HepG2 (cell line): ENCODE data around the gene FAF2. TPM values are rescaled to one million over a fixed set of nuclear protein-coding genes. Genes with fewer than 3 reads are reported as not detected.

ENCODE experiments used
- ARID5B ChIP-seq: IDR thresholded peaks from 2 replicates; pipeline ENCODE4 v1.4.0; 2020; ENCODE audit warnings: mild to moderate bottlenecking, missing genetic modification reagents
- ARNT2 ChIP-seq: sonication (generic); formaldehyde crosslinking; IDR thresholded peaks from 2 replicates; pipeline ENCODE4 v1.8.0; 2022; ENCODE audit warnings: mild to moderate bottlenecking, low read depth, missing genetic modification reagents, moderate library complexity
- CCDC6 ChIP-seq: sonication (generic); formaldehyde crosslinking; IDR thresholded peaks from 2 replicates; pipeline ENCODE4 v1.8.1; 2022; ENCODE audit warnings: mild to moderate bottlenecking, missing genetic modification reagents, moderate library complexity
- GABPB1 ChIP-seq: IDR thresholded peaks from 2 replicates; pipeline ENCODE4 v1.6.1; 2016; ENCODE audit warnings: mild to moderate bottlenecking, missing genetic modification reagents, moderate library complexity, missing compliant biosample characterization
- HBP1 ChIP-seq: IDR thresholded peaks from 2 replicates; pipeline ENCODE4 v1.6.1; 2016; ENCODE audit warnings: low read depth, control low read depth
- HMG20A ChIP-seq: IDR thresholded peaks from 2 replicates; pipeline ENCODE4 v1.6.1; 2016; ENCODE audit warnings: borderline replicate concordance
- HNF1B ChIP-seq: sonication (generic); formaldehyde crosslinking; IDR thresholded peaks from 2 replicates; pipeline ENCODE4 v1.5.1; 2020; ENCODE audit warnings: mild to moderate bottlenecking, moderate library complexity, missing genetic modification reagents
- KMT2A ChIP-seq: sonication (generic); formaldehyde crosslinking; IDR thresholded peaks from 2 replicates; pipeline ENCODE4 v1.4.0; 2020; ENCODE audit warnings: missing genetic modification reagents
- MAZ ChIP-seq, 2 experiments: sonication (generic) in 1 of 2; formaldehyde crosslinking in 1 of 2; IDR thresholded peaks; 2 replicates each; pipeline versions ENCODE4 v1.5.0 to v1.6.1; 2012 to 2020; ENCODE audit warnings: low read depth in 2 of 2, mild to moderate bottlenecking in 2 of 2, borderline replicate concordance in 1 of 2, improper control_type of control experiment in 1 of 2, low read length in 1 of 2, missing genetic modification reagents in 1 of 2, moderate library complexity in 1 of 2
- PHF20 ChIP-seq: sonication (generic); formaldehyde crosslinking; IDR thresholded peaks from 2 replicates; pipeline ENCODE4 v1.5.0; 2020; ENCODE audit warnings: mild to moderate bottlenecking, missing genetic modification reagents
- POLR2A ChIP-seq, 2 experiments: IDR thresholded peaks; 2 replicates each; pipeline ENCODE4 v1.6.1; 2011; ENCODE audit warnings: low read depth in 2 of 2, low read length in 2 of 2, mild to moderate bottlenecking in 1 of 2, moderate library complexity in 1 of 2; ENCODE audit not compliant: insufficient read depth in 1 of 2
- RAD21 ChIP-seq: fragments of 450-650 bp; formaldehyde crosslinking; IDR thresholded peaks from 2 replicates; pipeline ENCODE4 v1.5.0; 2020; ENCODE audit warnings: mild to moderate bottlenecking
- SMAD3 ChIP-seq: sonication (generic); formaldehyde crosslinking; IDR thresholded peaks from 2 replicates; pipeline ENCODE4 v1.4.0; 2020; ENCODE audit warnings: missing genetic modification reagents
- SP4 ChIP-seq: sonication (generic); formaldehyde crosslinking; IDR thresholded peaks from 2 replicates; pipeline ENCODE4 v1.8.1; 2023; ENCODE audit warnings: mild to moderate bottlenecking, missing genetic modification reagents
- TP53 ChIP-seq: sonication (generic); formaldehyde crosslinking; conservative IDR thresholded peaks from 2 replicates; pipeline ENCODE4 v1.4.0; 2020; ENCODE audit warnings: missing genetic modification reagents
- XRCC5 ChIP-seq: fragments of 200-400 bp; formaldehyde crosslinking; optimal IDR thresholded peaks from 2 replicates; pipeline ENCODE3; 2017; ENCODE audit warnings: mild to moderate bottlenecking, low read length
- YEATS2 ChIP-seq: sonication (generic); formaldehyde crosslinking; IDR thresholded peaks from 2 replicates; pipeline ENCODE4 v1.4.0; 2020; ENCODE audit warnings: missing genetic modification reagents, borderline replicate concordance
- ZBTB14 ChIP-seq: sonication (generic); formaldehyde crosslinking; IDR thresholded peaks from 2 replicates; pipeline ENCODE4 v1.4.0; 2020; ENCODE audit warnings: missing genetic modification reagents
- ZNF556 ChIP-seq: sonication (generic); formaldehyde crosslinking; IDR thresholded peaks from 2 replicates; pipeline ENCODE4 v1.4.0; 2020; ENCODE audit warnings: mild to moderate bottlenecking, missing genetic modification reagents, borderline replicate concordance
- ZNF580 ChIP-seq: IDR thresholded peaks from 2 replicates; pipeline ENCODE4 v1.6.1; 2016; ENCODE audit warnings: low read depth, borderline replicate concordance
- polyA plus RNA-seq, 8 experiments: library from polyadenylated mRNA; depleted of rRNA in 3 of 8; stranded (reverse) in 7 of 8; unstranded in 1 of 8; fragments of >200 nt; fragmentation: Illumina TruSeq in 4 of 8; extraction: Trizol in 4 of 8; gene quantifications; 2 replicates each; pipeline versions ENCODE4 v1.2.1 to v1.2.3, GENCODE V29; 2011 to 2016; ENCODE audit warnings: low read depth in 4 of 8, missing spikeins in 1 of 8, mixed read lengths in 1 of 8; ENCODE audit not compliant: insufficient read depth in 1 of 8
- total RNA-seq, 5 experiments: library from RNA; depleted of rRNA; stranded (reverse); fragments of >200 nt; fragmentation: Illumina TruSeq; extraction: Trizol; gene quantifications; 2 replicates each; pipeline ENCODE4 v1.2.3, GENCODE V29; 2016; ENCODE audit warnings: low read depth in 1 of 5

Gene FAF2
- total and polyA plus RNA-seq, 2 of the 13 experiments (the other 11 are each of a cell fraction or from before 2014, with no cell fraction given): 27.8 to 34.3 TPM

GRCh38 chr5:176447978-176448608, at the start of gene FAF2 (continued):
- peak; percentile 51 for TF ChIP-seq ARID5B
- peak; percentile 96 for TF ChIP-seq MAZ (IDR thresholded peaks at IDR 0.05; ENCODE audit: borderline replicate concordance, low read depth, low read length)
- peak; percentile 88; the same call in 1 of the 2 replicates for TF ChIP-seq MAZ (CRISPR knock-in tag; IDR thresholded peaks at IDR 0.05; ENCODE audit: low read depth)
- TF ChIP-seq ARNT2 (CRISPR knock-in tag): peak; percentile 59; the same call in 1 of the 2 replicates
- peak; percentile 81 for TF ChIP-seq PHF20 (CRISPR knock-in tag)
- TF ChIP-seq HNF1B (CRISPR knock-in tag): peak; percentile 92
- 0 out of 2 replicates have a peak, but pooled peaks have one; percentile 23 for TF ChIP-seq SMAD3 (CRISPR knock-in tag)
- 0 out of 2 replicates have a peak, but pooled peaks have one; percentile 33 for TF ChIP-seq HMG20A (CRISPR knock-in tag)
- peak; percentile 48; the same call in 1 of the 2 replicates for TF ChIP-seq RAD21 (CRISPR knock-in tag)
- TF ChIP-seq XRCC5: peak; percentile 73
- peak; percentile 97 for TF ChIP-seq GABPB1 (CRISPR knock-in tag)
- TF ChIP-seq YEATS2: peak; percentile 94
- peak; percentile 55; the same call in 1 of the 2 replicates for TF ChIP-seq KMT2A (CRISPR knock-in tag)
- peak; percentile 81; the same call in 1 of the 2 replicates for TF ChIP-seq ZNF580 (CRISPR knock-in tag)
- peak; percentile 72; the same call in 1 of the 2 replicates for TF ChIP-seq HBP1 (CRISPR knock-in tag)
- peak; percentile 67; the same call in 1 of the 2 replicates for TF ChIP-seq CCDC6 (CRISPR knock-in tag)
- peak; percentile 87 to 93 for TF ChIP-seq POLR2A (IDR thresholded peaks at IDR 0.05; ENCODE audit: insufficient read depth in 1 of 2, low read depth in 2 of 2, low read length in 2 of 2)
- no peak; the same call in 1 of the 2 replicates for TF ChIP-seq TP53 (CRISPR knock-in tag)
- peak; percentile 25; the same call in 1 of the 2 replicates for TF ChIP-seq ZBTB14 (CRISPR knock-in tag)
- peak; percentile 75; the same call in 1 of the 2 replicates for TF ChIP-seq SP4 (CRISPR knock-in tag)
- 0 out of 2 replicates have a peak, but pooled peaks have one; percentile 55 for TF ChIP-seq ZNF556 (CRISPR knock-in tag)
